Ammon's horn (tissue), 1 donor: ENCODE results near the gene DNAJC15.
"Not testable (repeated sequence)": the region's sequence is repeated elsewhere in the genome, so short reads cannot be mapped to it uniquely, and the experiment has no call there.

ENCODE experiments used
- DNase-seq: peaks from one replicate; pipeline ENCODE4 v3.0.0-alpha.2; 2016; ENCODE audit warnings: low spot score

Gene DNAJC15

DNA sequence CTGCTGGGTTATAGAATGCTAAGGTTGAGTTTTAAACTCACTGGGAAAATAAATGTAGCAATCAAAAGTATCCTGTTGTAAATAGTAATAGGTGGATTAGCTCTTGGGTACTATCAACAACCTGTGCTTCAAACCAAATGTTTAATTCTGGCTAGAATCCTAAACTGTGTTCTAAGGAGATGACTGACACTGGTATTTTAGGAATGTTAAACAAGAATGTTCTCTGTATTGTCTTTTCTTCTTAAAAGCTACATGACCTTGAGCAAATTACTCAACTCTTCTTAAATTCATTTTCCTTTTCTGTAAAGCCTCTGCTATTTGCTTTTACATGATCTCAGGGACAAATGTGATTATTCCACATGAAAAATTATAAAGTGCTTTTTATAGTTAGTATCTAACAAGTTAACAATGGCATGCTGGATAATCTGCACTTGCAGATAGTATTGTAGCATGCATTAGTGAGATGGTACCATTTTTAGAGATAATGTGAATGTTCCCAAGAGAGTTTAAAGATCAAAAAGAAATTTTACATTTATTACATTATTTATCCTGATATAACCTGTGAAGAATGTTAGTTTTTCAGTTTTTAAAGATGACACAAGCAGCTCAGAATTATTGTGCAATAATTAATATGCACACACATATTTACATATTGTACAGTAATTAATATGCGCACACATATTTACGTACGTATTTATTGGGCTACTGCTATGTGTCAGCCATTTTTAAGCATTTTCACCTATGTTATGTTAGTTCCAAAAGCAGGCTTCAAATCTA is 17.7 kb upstream of the DNAJC15 start:
- DNase-seq = no peak

DNA sequence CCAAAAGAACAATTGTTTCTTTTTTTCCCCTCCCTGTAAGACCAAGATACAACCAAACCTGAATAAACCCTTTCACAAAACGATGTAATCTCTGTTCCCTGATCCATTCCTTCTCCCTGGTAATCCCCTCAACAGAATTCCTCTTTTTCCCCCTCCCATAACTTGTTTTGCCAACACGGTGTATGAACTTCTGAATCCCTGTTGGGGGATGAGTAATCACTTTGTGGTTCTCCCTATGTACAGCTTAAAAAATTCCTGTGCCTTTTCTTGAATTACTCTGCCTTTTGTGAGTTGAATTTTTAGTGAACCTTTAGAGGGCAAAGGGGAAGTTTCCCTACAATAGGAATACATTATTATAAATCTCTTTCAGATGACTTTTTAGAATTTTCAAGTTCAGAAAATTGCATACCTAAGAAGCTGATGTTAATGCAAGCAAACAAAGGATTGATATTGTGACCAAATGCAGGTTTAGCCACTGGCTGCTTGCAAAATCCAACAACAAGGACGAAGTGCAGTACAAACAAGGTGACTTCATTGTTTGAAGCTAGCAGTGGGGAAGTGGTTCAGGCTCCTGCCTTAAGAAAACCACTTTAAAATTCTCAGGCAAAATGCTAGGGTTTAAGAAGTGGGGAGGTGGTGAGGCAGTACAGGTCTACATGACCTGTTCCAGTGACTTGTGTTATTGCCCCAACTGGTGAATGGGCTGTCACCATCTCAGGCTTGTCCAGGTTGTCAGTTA is 16.3 kb upstream of the DNAJC15 start:
- no peak for DNase-seq

GRCh38 chr13:43008596-43008995 is 14.8 kb upstream of the DNAJC15 start:
- DNase-seq = no peak

- no peak for DNase-seq
Measured at GRCh38 chr13:43009506-43009905, 13.9 kb upstream of the DNAJC15 start.

- DNase-seq = no peak
Measured at GRCh38 chr13:43014162-43014561, 9.2 kb upstream of the DNAJC15 start.

DNA sequence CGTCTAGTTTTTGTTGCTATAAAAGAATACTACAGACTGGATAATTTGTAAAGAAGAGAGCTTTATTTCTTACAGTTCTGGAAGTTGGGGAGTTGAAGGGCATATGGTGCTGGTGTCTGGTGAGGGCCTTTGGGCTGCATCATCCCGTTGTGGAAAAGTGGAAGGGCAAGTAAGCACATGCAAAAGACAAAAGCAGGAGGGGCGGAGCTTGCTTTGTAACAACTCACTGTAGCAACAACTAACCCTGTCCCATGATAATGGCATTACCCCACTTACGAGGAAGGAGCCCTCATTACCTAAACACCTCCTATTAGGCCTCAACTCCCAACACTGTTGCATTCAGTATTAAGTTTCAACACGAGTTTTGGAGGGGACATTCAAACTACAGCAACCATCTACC is 7.2 kb upstream of the DNAJC15 start:
- DNase-seq = no peak

- DNase-seq = no peak
Measured at GRCh38 chr13:43019811-43020210, 3.6 kb upstream of the DNAJC15 start.

DNA sequence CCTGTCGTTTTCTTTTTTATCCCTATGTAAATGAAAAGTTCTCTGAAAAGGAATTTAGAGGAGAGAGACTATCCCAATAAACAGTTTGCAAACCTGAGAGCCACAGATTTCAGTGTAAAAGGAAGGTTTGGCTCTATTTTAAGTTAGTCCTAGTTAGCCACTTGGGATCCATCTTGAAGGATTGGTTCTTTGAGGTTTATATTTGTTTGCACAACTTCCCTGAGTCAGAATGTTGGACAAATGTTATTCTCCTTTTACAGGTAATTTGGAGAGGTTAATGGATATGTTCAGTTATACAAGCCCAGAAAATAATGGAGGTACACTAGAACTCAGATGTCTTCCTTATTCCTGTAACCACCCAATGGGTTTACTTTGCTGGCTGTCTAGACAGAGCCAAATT is 2.6 kb upstream of the DNAJC15 start:
- no peak for DNase-seq

- DNase-seq = no peak
Measured at GRCh38 chr13:43021926-43022670, 1.3 kb upstream of the DNAJC15 start.

DNA sequence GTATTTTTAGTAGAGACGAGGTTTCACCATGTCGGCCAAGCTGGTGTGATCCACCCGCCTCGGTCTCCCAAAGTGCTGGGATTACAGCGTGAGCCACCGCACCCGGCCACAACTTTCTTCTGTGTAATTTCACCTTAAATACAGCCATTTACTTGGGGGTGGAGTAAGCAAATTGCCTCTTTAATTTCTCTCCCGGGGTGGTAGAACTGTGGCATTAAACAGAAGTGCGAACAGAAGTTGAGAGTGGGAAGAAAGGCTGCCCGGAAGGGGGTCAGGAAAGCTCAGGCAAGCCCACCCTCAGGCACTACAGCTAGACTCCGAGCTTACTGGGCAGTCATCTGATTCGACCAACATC is 475 bp upstream of the DNAJC15 start:
- no peak for DNase-seq

GRCh38 chr13:43026262-43026661 is 2.9 kb downstream of the DNAJC15 start:
- DNase-seq = no peak

- no peak for DNase-seq
Measured at GRCh38 chr13:43030548-43030947, 7.2 kb downstream of the DNAJC15 start.

- DNase-seq = no peak
Measured at GRCh38 chr13:43031881-43032280, 8.5 kb downstream of the DNAJC15 start.

DNA sequence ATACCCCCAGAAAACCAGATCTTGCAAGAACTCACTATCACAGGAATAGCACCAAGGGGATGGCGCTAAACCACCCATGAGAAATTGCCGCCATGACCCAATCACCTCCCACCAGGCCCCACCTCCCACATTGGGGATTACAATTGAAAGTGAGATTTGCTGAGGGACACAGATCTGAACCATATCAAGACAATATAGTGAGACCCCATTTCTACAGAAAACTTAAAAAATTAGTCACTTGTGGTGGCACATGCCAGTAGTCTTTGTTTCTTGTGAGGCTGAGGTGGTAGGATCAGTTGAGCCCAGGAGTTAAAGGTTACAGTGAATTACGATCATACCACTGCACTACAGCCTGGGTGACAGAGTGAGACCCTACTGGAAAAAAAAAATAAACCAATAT is 9.7 kb downstream of the DNAJC15 start:
- DNase-seq = no peak

GRCh38 chr13:43036351-43037250 is 13.2 kb downstream of the DNAJC15 start:
- peak; percentile 47 for DNase-seq

DNA sequence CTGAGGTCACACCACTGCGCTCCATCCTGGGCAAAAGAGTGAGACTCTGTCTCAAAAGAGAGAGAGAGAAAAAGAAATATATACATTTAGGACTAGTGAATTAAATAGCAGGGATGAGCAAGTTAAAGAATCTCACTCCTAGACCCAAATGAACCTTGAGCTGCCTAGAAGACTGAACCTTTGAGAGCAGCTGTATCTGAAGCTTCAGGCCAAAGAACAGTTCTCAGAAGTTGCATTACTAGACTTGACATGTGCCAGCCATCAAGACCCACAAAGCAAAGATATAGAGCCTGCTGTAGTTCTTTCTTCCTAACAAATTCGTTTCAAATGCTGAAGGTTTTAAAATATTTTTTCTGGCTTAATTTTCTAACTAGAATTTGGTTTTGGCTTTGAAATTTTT is 16.6 kb downstream of the DNAJC15 start:
- no peak for DNase-seq

- DNase-seq = not testable (repeated sequence)
Measured at GRCh38 chr13:43040581-43041368, 17.4 kb downstream of the DNAJC15 start.

GRCh38 chr13:43041369-43041921 is 18.1 kb downstream of the DNAJC15 start:
- no peak for DNase-seq

DNA sequence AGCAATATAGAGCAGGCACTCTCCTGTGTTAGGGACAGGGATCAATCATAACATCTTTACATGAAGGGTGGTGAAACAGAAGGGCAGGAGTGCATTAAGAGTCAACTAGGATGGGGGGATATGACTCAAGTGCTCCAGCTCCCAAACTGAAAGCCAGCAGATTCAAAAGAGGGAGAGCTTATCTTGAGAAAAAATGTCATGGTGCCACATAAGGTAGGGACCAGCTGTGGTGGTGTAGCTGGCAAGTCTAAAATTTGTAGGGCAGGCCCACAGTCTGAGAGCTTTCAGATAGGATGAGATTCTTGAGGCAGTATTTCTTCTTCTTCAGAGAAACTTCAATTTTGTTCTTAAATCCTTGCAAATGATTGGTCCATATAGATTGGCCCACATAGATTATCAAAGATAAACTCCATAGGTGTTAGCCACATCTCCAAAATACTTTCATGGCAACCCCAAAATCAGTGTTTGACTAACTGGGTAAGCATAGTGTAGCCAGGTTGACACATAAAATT is 19.1 kb downstream of the DNAJC15 start:
- no peak for DNase-seq

DNA sequence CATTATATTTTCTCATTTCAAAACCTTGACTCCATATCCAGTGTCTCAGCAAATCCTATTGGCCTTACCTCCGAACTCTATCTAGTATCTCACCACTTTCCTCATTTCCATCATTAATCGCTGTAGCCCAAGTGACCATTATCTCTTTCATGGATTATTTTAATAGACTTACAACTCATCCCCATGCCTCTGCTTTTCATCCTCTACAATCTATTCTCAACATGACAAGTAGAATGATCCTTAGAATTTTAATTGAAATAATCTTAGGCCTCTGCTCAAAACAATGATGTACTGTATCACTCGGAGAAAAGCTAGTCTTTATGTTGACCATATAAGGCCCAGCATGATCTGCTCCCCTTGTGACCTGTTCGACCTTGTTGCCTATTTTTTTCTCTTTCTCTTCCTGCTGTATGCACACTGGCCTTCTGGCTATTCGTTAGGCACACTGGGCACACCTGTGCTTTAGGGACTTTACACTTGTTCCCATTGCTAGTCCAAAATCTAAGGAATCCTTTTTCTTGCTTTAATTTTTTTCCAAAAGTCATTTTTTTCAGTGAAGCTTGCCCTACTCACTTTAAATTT is 21.4 kb downstream of the DNAJC15 start:
- no peak for DNase-seq
